Measurements from ENCODE around the gene C18orf63.
"Not testable (repeated sequence)": the region's sequence is repeated elsewhere in the genome, so short reads cannot be mapped to it uniquely, and the experiment has no call there.

Gene C18orf63

DNA sequence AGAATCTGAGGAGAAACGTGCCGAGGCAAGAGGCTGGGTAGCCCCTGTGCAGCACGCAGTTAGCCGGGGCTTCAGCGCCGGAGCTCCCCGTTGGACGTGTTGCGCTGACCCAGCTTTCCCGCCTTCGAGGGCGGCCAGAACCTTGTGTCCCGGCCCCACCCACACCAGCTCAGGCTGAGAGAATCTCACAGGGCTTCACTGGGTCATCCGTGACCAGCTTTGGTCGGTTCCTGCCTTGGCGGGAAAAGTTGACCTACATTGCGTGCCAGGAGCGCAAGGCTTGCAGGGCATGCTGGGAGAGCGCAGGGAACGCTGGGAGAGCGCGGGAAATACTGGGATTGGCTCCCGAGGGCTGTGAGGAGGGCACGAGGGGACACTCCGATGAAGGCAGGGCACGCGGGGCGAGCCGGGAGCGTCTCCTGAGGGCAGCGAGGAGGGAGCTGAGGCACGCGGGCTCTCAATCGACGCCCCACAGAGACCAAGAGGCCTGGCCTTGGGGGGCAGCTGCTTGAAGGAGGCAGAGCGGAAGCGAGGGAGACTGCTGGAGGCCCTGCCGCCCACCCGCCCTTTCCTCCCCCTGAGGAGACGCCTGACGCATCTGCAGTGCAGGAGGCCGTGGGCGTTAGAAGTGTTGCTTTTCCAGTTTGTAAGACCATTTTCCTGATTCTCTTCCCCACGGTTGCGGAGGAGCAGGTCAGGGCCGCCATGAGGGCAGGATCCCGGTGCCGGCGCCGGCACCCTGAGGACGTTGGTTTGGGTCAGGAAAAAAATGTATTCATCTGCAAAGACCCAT is at the start of gene C18orf63:
Gene C18orf63, plus strand, starts transcription at position 376 of the 793 bp plus-strand sequence. CDS start 2,027 bp downstream, outside the sequence.
- no peak for DNase-seq

GRCh38 chr18:74266161-74266560 is 49.5 kb upstream of the C18orf63 start:
- DNase-seq: no peak

- no peak for DNase-seq
Observed at GRCh38 chr18:74268175-74268574, 47.5 kb upstream of the C18orf63 start.

DNA sequence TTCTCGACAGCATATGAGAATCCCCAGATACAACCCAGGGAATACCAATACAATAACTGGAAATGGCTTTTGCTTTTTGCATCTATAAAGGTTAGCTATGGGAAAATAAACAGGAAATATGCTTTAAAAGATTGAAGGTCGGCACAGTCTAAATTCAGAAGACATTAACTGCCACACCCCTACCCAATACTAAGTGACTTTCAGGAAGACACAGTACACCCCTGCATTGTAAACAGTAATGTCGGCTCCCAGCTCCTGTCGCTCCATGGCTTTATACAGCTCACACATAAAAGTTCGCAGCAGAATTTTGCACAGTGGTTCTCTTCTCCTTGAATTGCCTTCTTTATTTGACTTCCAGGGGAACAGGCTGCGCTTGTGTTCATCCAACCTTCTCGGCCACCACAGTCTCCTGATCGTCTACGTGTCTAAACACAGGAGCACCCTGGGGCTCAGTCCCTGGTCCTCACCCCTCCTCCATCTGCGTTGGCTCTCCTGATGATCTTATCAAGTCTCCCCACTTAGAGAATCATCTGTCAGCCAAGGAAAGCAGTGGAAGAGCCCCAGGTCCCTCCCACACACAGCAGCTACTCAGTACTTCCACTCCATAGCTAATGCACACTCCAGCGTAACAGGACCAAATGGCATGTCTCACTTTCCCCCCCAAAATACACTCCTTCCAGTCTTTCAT is 46.6 kb upstream of the C18orf63 start:
- DNase-seq: no peak

GRCh38 chr18:74271635-74272034 is 44.0 kb upstream of the C18orf63 start:
- DNase-seq: no peak

DNA sequence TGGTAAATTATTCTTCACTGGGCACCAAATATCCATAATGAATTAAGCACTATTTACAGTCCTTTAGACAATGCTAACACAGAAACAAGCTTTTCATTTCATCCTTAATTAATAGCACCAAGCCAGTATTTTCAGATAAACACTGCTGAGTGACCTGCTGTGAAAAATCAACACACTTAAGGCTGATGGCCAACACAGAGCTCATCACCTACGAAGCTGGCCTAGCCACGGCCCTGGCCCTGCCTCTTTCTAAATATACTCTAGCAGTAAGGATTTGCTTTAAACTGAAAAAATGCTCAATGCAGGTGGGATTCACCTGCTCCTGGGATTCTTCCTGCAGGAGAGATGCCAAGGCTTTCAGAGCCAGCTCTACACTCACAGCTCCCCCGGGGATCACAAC is 42.2 kb upstream of the C18orf63 start:
- no peak for DNase-seq

DNA sequence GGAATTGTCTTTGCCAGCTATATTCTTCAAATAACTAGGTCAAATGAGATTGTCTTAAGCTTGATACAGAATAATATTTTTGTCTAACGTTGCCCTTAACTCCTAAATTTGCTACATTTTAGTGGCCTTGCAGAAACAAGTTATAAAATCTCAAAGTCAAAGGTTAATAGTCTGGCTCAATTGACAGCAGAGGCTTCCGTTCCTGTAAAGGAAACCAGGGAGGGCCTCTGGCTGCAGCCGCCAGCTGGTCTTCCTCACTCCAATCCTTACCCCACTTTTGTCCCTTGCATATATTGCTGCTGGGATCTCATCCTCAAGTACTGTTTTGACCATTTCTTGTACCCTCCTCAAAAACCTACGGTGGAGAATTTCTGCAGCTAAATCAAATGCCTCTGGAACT is 40.9 kb upstream of the C18orf63 start:
- DNase-seq: no peak

GRCh38 chr18:74275736-74276135 is 39.9 kb upstream of the C18orf63 start:
- DNase-seq: no peak

DNA sequence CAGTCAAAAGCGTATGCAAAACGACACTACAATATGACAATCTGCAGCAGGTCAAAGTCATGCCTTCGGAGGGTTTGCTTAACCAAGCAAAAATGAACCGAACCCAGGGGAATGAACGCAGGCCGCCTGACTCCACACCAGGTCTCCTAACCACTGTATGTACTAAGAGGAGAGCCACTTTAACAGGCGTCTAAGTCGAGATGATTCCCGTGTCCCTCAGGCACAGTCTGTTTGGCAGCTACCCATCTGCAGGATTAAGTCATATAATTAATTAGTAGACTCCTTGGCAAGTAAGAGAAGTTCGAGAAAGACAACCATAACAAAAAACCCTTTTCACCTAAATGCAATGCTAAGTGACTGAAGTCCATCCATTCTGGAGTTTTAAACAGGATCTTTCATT is 39.0 kb upstream of the C18orf63 start:
- DNase-seq: no peak

DNA sequence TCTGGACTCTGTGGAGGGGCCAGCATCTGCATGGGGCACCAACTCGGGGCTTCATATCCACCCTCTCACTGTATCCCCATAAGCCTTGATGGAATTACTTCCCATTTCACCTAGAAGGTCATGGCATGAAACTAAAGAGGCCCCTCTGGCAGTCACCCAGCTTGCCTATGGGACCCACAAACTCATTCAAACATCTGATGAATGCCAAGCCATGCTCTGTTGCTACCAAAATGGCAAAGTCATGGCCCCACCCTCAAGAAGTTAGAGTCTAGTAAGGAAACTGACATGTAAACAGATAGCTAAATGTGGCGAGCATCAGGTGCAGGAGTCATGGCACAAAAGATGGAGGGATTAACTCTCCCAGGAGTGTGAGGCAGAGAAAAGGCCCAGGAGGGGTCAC is 38.3 kb upstream of the C18orf63 start:
- no peak for DNase-seq

DNA sequence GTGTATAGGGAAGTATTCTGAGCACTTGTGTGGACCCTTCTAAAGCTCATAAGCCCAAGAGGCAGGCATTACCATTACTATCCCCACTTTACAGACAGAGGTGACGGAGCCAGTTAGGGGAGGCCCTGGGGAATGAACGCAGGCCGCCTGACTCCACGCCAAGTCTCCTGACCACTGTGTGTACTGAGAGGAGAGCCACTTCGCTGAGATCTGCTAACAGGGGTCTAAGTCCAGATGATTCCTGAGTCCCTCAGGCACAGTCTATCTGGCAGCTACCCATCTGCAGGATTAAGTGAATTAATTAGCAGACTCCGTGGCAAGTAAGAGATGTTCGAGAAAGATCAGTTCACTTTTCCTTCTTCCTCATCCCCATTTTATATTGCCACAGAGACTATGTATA is 37.6 kb upstream of the C18orf63 start:
- DNase-seq: no peak

DNA sequence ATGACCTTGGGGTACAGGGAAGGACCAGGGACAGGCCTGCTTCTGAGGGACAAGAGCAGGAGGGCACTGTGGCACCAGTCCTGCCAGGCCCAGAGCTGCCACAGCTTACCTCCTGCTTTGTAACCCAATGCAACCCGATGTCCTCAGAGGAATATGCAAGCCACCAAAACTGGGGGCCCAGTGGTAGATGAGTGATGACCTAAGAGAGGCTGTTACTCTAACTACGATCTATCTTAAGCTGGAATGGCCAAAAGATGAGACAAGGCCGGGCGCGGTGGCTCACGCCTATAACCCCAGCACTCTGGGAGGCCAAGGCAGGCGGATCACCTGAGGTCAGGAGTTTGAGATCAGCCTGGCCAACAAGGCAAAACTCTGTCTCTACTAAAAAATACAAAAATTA is 36.7 kb upstream of the C18orf63 start:
- no peak for DNase-seq

GRCh38 chr18:74281011-74281979 is 34.3 kb upstream of the C18orf63 start:
- DNase-seq: no peak

DNA sequence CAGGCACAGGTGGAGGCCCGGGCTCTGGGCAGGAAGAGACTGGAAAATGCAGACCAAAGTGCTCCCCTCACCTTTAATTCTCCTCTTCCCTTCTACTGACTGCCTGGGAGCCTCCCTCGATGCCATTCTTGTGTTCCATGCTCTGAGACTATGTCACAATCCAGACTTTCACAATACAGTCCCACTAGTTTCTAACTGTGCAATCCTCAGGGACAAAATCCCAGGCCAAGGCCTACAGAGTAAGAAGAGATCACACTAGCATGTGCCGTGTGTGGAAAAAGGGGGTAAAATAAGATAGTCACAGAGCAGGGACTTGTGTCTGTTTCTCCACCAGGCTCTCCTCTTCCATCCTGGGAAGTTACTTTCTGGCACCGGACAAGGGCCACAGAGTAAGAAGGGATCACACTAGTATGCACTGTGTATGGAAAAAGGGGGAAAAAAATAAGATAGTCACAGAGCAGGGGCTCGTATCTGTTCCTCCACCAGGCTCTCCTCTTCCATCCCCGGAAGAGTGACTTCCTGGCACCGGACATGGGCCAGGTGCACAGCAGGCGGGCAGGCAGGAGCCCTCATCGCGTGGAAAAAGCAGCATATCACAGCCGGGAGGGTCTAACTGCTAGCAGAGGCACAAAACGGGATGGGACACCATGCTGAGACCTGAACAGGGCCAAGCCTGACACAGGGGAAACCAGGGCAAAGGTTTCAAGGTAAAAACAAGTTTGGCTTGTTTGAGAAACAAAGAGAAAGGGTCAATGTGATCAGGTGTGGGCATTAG is 33.5 kb upstream of the C18orf63 start:
- DNase-seq: no peak

GRCh38 chr18:74282755-74283554 is 32.7 kb upstream of the C18orf63 start:
- no peak for DNase-seq

GRCh38 chr18:74283646-74284045 is 32.0 kb upstream of the C18orf63 start:
- DNase-seq: no peak

GRCh38 chr18:74284191-74284979 is 31.3 kb upstream of the C18orf63 start:
- DNase-seq: no peak

GRCh38 chr18:74284980-74285355 is 30.7 kb upstream of the C18orf63 start:
- DNase-seq: no peak

- not testable (repeated sequence) for DNase-seq
Observed at GRCh38 chr18:74285583-74285982, 30.1 kb upstream of the C18orf63 start.

- DNase-seq: no peak
Observed at GRCh38 chr18:74286106-74286855, 29.4 kb upstream of the C18orf63 start.
